Measurements from ENCODE around the gene PARD6A.

The PARD6A gene

GRCh38 chr16:67653789-67654402, 6.9 kb upstream of the PARD6A start:
- DNase-seq (ENCODE audit: low read depth) = no peak

GRCh38 chr16:67654403-67654911, 6.3 kb upstream of the PARD6A start:
- DNase-seq (ENCODE audit: low read depth) = no peak

DNA sequence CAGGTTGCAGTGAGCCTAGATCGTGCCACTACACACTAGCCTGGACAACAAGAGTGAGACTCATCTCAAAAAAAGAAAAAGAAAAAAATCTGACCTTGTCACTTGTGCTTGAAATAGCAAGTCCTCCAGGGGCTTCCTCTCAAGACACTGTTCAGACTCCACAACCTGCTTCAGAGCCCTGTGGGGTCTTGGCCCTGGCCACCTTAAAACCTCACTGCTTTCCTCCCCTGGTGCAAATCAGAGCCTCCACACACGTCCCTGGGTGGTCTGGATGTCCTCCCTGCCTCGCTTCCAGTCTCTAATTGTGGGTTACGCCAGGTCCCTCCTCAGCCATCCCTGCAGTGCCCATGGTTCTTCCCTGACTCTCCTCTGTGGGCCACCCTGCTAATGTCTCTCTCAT, 5.4 kb upstream of the PARD6A start:
- no peak for DNase-seq (ENCODE audit: low read depth)

GRCh38 chr16:67656344-67657016, 4.3 kb upstream of the PARD6A start:
- DNase-seq (ENCODE audit: low read depth) = no peak

DNA sequence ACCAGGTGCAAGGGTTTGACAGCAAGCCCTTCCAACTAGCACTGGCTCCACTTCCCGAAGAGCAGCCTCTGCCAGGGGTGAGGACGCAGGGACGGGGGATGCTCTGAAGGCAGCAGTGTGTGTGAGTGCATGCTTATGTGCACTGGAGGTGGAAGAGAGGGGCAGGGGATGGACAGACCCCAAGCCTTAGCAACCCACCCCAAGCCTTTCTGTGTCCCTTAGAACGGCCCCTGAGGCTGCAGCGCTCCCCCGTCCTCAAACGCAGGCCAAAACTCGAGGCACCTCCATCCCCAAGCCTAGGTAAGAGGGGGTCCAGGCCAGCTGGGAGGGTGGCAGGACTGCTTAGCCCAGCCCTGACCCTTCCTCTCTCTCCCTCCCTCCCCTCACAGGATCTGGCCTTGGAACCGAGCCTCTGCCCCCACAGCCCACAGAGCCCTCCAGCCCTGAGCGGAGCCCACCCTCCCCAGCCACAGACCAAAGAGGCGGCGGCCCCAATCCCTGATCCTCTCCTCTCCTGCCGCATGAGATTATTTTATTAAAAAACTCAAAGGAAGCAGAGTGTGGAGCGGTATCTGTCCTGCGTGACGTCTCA, 3.6 kb upstream of the PARD6A start:
- DNase-seq (ENCODE audit: low read depth) = no peak

DNA sequence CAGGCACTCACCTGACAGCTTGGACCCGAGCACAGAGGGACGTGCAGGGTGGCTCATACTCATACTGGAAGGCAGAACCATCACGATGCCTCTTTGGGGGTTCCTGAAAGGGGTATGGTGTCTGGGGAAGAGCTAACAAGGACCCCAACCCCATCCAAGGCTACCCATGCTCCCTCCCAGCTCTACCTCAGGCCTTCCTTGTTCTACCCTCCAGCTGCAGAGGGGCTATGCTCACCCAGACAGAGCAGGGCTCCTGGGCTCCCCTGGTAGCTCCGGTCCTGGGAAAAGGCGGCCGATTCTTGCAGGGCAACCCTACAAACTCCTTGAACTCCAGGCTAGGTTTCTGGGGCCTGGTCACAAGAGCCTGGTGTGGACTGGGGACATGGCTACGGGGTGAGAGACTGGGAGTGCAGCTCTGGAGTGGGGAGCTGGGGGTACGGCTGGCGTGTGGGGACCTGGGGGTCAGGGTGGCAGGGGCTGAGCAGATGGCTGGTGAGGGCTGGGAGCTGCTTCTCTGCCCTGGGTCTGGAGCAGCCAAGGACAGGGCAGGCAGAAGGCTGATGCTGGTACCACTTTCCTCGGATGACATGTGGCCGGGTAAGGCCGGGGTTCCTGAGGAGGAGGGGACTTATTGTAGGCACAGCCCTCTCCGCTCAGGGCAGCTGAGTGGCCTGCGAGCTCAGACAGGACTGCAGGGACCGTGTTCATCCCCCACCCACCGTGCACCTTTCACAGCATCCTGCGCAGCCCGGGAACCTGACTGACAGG, 2.8 kb upstream of the PARD6A start:
- no peak for DNase-seq (ENCODE audit: low read depth)

GRCh38 chr16:67658849-67659674, 1.7 kb upstream of the PARD6A start:
- no peak for DNase-seq (ENCODE audit: low read depth)

GRCh38 chr16:67659675-67660563, 841 bp upstream of the PARD6A start, which contains the start of gene ACD:
Gene ACD (minus strand): TSS chr16:67660260. CDS start chr16:67660220, 40 bp downstream.
- peak; percentile 51 for DNase-seq (ENCODE audit: low read depth)

GRCh38 chr16:67661101-67661761, 471 bp downstream of the PARD6A start:
- DNase-seq (ENCODE audit: low read depth) = no peak

DNA sequence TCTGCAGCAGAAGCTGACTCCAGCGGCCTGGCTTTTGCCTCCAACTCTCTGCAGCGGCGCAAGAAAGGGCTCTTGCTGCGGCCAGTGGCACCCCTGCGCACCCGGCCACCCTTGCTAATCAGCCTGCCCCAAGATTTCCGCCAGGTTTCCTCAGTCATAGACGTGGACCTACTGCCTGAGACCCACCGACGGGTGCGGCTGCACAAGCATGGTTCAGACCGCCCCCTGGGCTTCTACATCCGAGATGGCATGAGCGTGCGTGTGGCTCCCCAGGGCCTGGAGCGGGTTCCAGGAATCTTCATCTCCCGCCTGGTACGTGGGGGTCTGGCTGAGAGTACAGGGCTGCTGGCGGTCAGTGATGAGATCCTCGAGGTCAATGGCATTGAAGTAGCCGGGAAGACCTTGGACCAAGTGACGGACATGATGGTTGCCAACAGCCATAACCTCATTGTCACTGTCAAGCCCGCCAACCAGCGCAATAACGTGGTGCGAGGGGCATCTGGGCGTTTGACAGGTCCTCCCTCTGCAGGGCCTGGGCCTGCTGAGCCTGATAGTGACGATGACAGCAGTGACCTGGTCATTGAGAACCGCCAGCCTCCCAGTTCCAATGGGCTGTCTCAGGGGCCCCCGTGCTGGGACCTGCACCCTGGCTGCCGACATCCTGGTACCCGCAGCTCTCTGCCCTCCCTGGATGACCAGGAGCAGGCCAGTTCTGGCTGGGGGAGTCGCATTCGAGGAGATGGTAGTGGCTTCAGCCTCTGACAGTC, 1.3 kb downstream of the PARD6A start:
- no peak for DNase-seq (ENCODE audit: low read depth)

GRCh38 chr16:67662653-67663010, 1.9 kb downstream of the PARD6A start:
- no peak for DNase-seq (ENCODE audit: low read depth)

DNA sequence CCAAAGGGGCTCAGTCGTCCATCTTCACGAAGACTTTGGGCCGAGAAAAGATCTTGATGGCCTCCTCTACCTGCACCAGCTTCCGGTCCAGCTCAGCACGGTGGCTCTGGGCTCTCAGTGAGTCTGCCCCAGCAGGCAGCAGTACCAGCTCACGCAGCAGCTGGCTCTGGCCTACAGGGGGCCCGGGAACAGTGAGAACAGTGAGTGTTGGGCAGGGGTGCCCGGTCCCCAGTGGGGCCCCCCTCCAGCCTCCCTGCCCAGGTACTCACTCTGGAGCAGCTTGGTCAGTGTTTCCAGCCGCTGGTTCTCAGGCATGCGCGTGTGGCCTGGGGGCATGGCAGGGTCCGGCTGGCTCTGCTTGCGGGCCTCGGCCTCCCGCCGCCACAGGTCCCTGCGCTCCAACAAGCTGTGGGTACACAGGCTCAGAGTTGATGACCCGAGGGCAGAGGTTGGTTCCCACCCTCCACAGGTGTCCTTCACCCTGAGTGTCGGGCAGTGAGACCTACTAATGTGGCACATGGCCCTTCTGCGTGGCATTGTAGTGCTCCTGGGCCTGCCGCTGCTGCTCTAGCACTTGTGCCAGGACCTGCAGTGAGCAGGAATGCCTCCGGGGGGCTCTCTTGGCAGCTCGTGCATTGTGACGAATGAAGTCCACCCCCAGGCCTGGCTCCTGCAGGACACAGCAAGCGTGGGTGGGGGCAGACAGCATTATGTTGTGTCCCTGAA, 2.6 kb downstream of the PARD6A start:
- no peak for DNase-seq (ENCODE audit: low read depth)

DNA sequence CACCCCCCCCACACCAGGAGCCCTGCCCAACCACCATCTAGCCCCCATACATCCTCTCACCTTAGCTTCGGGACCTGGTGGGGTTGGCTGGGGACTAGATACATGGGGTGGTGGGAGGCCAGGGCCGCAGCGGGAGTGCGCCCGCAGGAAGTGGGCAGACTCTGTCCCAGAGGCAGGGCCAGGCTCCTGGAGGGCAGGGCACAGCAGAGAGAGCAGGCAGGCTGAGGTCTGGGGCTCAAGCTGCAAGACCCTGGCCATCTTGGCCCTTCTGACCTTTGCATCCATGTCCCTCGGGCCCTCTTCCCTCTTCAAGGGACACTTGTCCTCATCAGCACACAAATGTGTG, 3.1 kb downstream of the PARD6A start:
- DNase-seq (ENCODE audit: low read depth) = no peak

- no peak for DNase-seq (ENCODE audit: low read depth)
Observed at GRCh38 chr16:67664258-67664657, 3.5 kb downstream of the PARD6A start.

GRCh38 chr16:67664871-67665270, 4.1 kb downstream of the PARD6A start:
- DNase-seq (ENCODE audit: low read depth) = no peak

DNA sequence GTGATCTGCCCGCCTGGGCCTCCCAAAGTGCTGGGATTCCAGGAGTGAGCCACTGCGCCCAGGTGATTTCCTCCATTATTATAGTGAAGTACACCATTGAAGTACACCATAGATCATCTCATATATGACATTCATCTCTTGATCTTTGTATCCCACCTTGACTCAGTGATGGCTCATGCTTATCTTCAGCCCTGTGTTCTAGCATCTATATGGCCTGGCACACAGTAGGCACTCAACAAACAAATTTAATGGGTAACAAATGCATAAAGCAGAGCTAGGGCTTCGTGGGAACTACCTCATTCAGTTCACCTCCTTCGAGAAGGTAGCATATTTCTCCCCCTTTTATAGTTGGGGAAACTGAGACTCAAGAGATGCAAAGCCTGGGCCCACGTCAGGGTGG, 4.8 kb downstream of the PARD6A start:
- DNase-seq (ENCODE audit: low read depth) = no peak

DNA sequence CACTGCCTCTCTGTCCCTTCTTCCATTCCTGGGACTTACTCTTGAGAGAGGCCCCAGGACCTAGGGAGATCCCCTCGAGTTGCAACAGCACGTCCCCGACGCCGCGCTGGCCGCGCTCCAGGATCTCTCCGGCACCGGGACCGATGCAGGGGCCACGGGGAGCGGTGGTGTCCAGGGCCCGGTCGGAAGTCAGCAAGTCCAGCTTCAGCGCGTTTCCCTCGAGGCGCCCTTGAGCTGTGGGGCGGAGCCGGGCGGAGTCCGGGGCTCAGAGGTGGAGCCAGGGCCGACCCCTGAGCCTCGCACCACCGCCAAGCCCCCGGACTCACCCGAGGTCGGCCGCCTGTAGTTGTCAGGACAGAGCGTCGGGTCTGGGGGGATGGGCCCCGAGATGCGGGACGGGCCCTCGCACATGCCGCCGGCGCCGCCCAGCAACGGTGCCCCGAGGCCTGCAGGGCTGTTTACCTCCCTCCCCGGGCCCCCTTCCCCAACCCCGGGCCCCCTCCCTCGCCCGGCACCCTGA, 5.3 kb downstream of the PARD6A start:
- DNase-seq (ENCODE audit: low read depth) = no peak

All from GM04503 (cell line).